ENCODE results near the gene CREM. TPM values are rescaled to one million over a fixed set of nuclear protein-coding genes. Genes with fewer than 3 reads are reported as not detected.

The CREM gene
- total and polyA plus RNA-seq, 10 of the 15 experiments (the other 5 are each of a cell fraction or from before 2014, with no cell fraction given): 51.3 to 115 (median 70.6) TPM

GRCh38 chr10:35259769-35260397 is 133.2 kb downstream of the CREM start:
- H3K79me2 ChIP-seq (ENCODE audit: control insufficient read depth, insufficient read depth, low read length): no peaks in the 10 kb centered on the region
- TF ChIP-seq FOXM1 (IDR thresholded peaks at IDR 0.05; ENCODE audit: low read depth, low read length): no peak
- no peak for TF ChIP-seq YBX1 (IDR thresholded peaks at IDR 0.05)
- no peak for TF ChIP-seq ASH2L (IDR thresholded peaks at IDR 0.05; ENCODE audit: borderline replicate concordance, low read depth)
- TF ChIP-seq NFIC (IDR thresholded peaks at IDR 0.05; ENCODE audit: low read depth, low read length): no peak
- TF ChIP-seq CBX3 (IDR thresholded peaks at IDR 0.05; ENCODE audit: borderline replicate concordance, low read depth): no peak
- TF ChIP-seq IRF3 (IDR thresholded peaks at IDR 0.05): no peak
- TF ChIP-seq SREBF1 (IDR thresholded peaks at IDR 0.05; ENCODE audit: low read length): no peak
- TF ChIP-seq ZNF274 (IDR thresholded peaks at IDR 0.05; ENCODE audit: insufficient read depth, insufficient read length): no peak
- TF ChIP-seq NRF1 (conservative IDR thresholded peaks at IDR 0.05; ENCODE audit: low read depth, low read length): no peak
- no peak for TF ChIP-seq PAX8 (IDR thresholded peaks at IDR 0.05)
- no peak for TF ChIP-seq RAD21 (IDR thresholded peaks at IDR 0.05; ENCODE audit: insufficient read depth, low read depth, low read length)
- TF ChIP-seq CEBPB (IDR thresholded peaks at IDR 0.05; ENCODE audit: borderline replicate concordance in 1 of 2, low read depth in 2 of 2, low read length in 2 of 2): no peak
- TF ChIP-seq BRCA1 (IDR thresholded peaks at IDR 0.05; ENCODE audit: low read depth, low read length): no peak
- TF ChIP-seq ATF2 (IDR thresholded peaks at IDR 0.05; ENCODE audit: low read length): no peak
- no peaks in the 10 kb centered on the region for H3K4me1 ChIP-seq (ENCODE audit: control insufficient read depth, insufficient read depth, low read length)
- CTCF ChIA-PET: no interaction called here
- no peak overlapping the region for H3K27ac ChIP-seq (ENCODE audit: control insufficient read depth, insufficient read depth)
- H3K36me3 ChIP-seq (ENCODE audit: control insufficient read depth in 2 of 2, insufficient read depth in 2 of 2, low read length in 1 of 2): no peaks in the 10 kb centered on the region
- POLR2A ChIA-PET: no interaction called here
- in situ Hi-C loops (cut with MboI): no loop called here
- no peak for DNase-seq (ENCODE audit: low read depth, low spot score)
- no peaks in the 10 kb centered on the region; the same call in 2 of the 3 replicates for H3K9me3 ChIP-seq (replicated peaks; ENCODE audit: control insufficient read depth, insufficient read depth, low read length)
- SMC1A ChIA-PET (ENCODE audit: uncharacterized antibody, unreplicated experiment): interaction anchor here (1.1 kb wide), 1 partner anchor 11 kb away, joined by 3 read pairs; no protein-coding TSS in a partner anchor
- no peak overlapping the region for H3K9ac ChIP-seq (ENCODE audit: control insufficient read depth, insufficient read depth, low read length)
- WGBS (ENCODE audit: insufficient coverage, insufficient replicate concordance, low lambda C conversion rate, missing lambda C conversion rate): 40% methylated on average over 3 of the region's 3 CpGs
- H2AFZ ChIP-seq (ENCODE audit: control insufficient read depth, low read depth, low read length): no peak overlapping the region
- BruUV-seq (replicated peaks): no TSS peak
- RAD21 ChIA-PET (ENCODE audit: unreplicated experiment): no interaction called here
- no peak overlapping the region for H3K4me2 ChIP-seq (ENCODE audit: control insufficient read depth, insufficient read depth)
- H4K20me1 ChIP-seq (ENCODE audit: control insufficient read depth, insufficient read depth): no peaks in the 10 kb centered on the region
- no peak for FAIRE-seq
- H3K4me3 ChIP-seq: no peak overlapping the region
- no peaks in the 10 kb centered on the region for H3K27me3 ChIP-seq (replicated peaks in 1 of 2; ENCODE audit: control insufficient read depth in 2 of 2, insufficient read depth in 2 of 2, low read length in 1 of 2)
- ATAC-seq: no peak
- intact Hi-C loops (cut with micrococcal nuclease; ENCODE audit: unreplicated experiment): no loop called here

All from GM12878 (cell line).